IMR-90 (cell line): ENCODE results near the gene PABPC1L. TPM values are rescaled to one million over a fixed set of nuclear protein-coding genes. Genes with fewer than 3 reads are reported as not detected.
A peak's percentile ranks its signal among the peaks of the same experiment; 100 is the strongest.

ENCODE experiments used
- ATAC-seq: fragments of 200-7000 bp; cut with Tn5 transposase; 2 replicates; pipeline ENCODE4 v1.9.1; 2020; ENCODE audit warnings: low read depth, mild to moderate bottlenecking, moderate library complexity
- BruUV-seq: library from RNA; stranded (reverse); fragments of 400-500 nt; replicated peaks from 2 replicates; lab custom pipeline; 2021; lab: Mats Ljungman, UMichigan
- CTCF ChIA-PET: fragments of 300-600 bp; formaldehyde crosslinking; extraction: SDS; loops from one replicate; lab custom pipeline; 2021; ENCODE audit warnings: antibody characterized with exemption; lab: Yijun Ruan, JAX
- POLR2A ChIA-PET: fragments of 300-600 bp; sonication (Branson Sonifier 250); formaldehyde crosslinking; loops from one replicate; lab custom pipeline; 2022; ENCODE audit warnings: antibody characterized with exemption; ENCODE audit not compliant: unreplicated experiment; lab: Charles Lee
- DNase-seq: peaks from one replicate; pipeline ENCODE4 v3.0.0; 2013
- H2AFZ ChIP-seq: replicated peaks from 2 replicates; pipeline ENCODE3; 2013; ENCODE audit warnings: low read length, mild to moderate bottlenecking; ENCODE audit not compliant: poor library complexity
- H2AK5ac ChIP-seq: 2 replicates; pipeline ENCODE4 v1.6.1; 2013; ENCODE audit warnings: low read depth, low read length, inconsistent platforms
- H2AK9ac ChIP-seq: replicated peaks from 2 replicates; pipeline ENCODE3; 2013; ENCODE audit warnings: mild to moderate bottlenecking, low read depth, low read length, moderate library complexity; ENCODE audit not compliant: poor library complexity
- H2BK120ac ChIP-seq: 2 replicates; pipeline ENCODE4 v1.6.1; 2013; ENCODE audit warnings: low read depth, low read length, inconsistent platforms
- H2BK15ac ChIP-seq: 3 replicates; pipeline ENCODE4 v1.6.1; 2013; ENCODE audit warnings: low read depth, low read length, inconsistent platforms
- H2BK20ac ChIP-seq: 2 replicates; pipeline ENCODE4 v1.6.1; 2013; ENCODE audit warnings: low read depth, mild to moderate bottlenecking, inconsistent platforms, low read length, moderate library complexity
- H2BK5ac ChIP-seq: 2 replicates; pipeline ENCODE4 v1.6.1; 2013; ENCODE audit warnings: mild to moderate bottlenecking, low read depth, low read length, inconsistent platforms; ENCODE audit not compliant: poor library complexity, severe bottlenecking
- H3K14ac ChIP-seq: replicated peaks from 2 replicates; pipeline ENCODE4 v1.6.1; 2013; ENCODE audit warnings: low read depth, low read length, inconsistent platforms
- H3K18ac ChIP-seq: 2 replicates; pipeline ENCODE4 v1.6.1; 2013; ENCODE audit warnings: low read depth, low read length, control low read depth
- H3K23ac ChIP-seq: 2 replicates; pipeline ENCODE4 v1.6.1; 2013; ENCODE audit warnings: low read depth, low read length, inconsistent platforms
- H3K27ac ChIP-seq: 2 replicates; pipeline ENCODE4 v1.5.1; 2013; ENCODE audit warnings: mild to moderate bottlenecking, control low read depth, low read length; ENCODE audit not compliant: insufficient read depth
- H3K27me3 ChIP-seq: 2 replicates; pipeline ENCODE4 v1.6.1; 2013; ENCODE audit warnings: low read length; ENCODE audit not compliant: control insufficient read depth, insufficient read depth
- H3K36me3 ChIP-seq: 2 replicates; pipeline ENCODE4 v1.6.1; 2013; ENCODE audit warnings: low read length, mixed read lengths; ENCODE audit not compliant: control insufficient read depth, insufficient read depth
- H3K4ac ChIP-seq: 2 replicates; pipeline ENCODE4 v1.6.1; 2013; ENCODE audit warnings: low read depth, low read length, inconsistent platforms
- H3K4me1 ChIP-seq: 2 replicates; pipeline ENCODE4 v1.6.1; 2013; ENCODE audit warnings: low read length, mixed read lengths; ENCODE audit not compliant: control insufficient read depth, insufficient read depth
- H3K4me2 ChIP-seq: 2 replicates; pipeline ENCODE4 v1.6.1; 2013; ENCODE audit warnings: low read depth, mild to moderate bottlenecking, control low read depth, low read length, moderate library complexity
- H3K4me3 ChIP-seq: 2 replicates; pipeline ENCODE4 v1.5.1; 2013; ENCODE audit warnings: low read depth, mild to moderate bottlenecking, control low read depth, low read length, moderate library complexity; ENCODE audit not compliant: insufficient read depth
- H3K56ac ChIP-seq: 2 replicates; pipeline ENCODE4 v1.6.1; 2013; ENCODE audit warnings: low read length, inconsistent platforms; ENCODE audit not compliant: insufficient read depth; ENCODE audit errors: extremely low read depth
- H3K79me1 ChIP-seq, 2 experiments: 2 replicates each; pipeline ENCODE4 v1.6.1; 2013; ENCODE audit warnings: low read length in 2 of 2, inconsistent platforms in 1 of 2, low read depth in 1 of 2
- H3K9ac ChIP-seq: 2 replicates; pipeline ENCODE4 v1.6.1; 2013; ENCODE audit warnings: low read depth, low read length, control low read depth
- H3K9me1 ChIP-seq: 2 replicates; pipeline ENCODE4 v1.6.1; 2013; ENCODE audit warnings: low read length, inconsistent platforms; ENCODE audit not compliant: insufficient read depth
- H3K9me3 ChIP-seq: 2 replicates; pipeline ENCODE4 v1.6.1; 2013; ENCODE audit warnings: low read length; ENCODE audit not compliant: control insufficient read depth, insufficient read depth
- H4K20me1 ChIP-seq: 2 replicates; pipeline ENCODE4 v1.6.1; 2013; ENCODE audit warnings: low read length, inconsistent platforms; ENCODE audit not compliant: insufficient read depth
- H4K5ac ChIP-seq: 2 replicates; pipeline ENCODE4 v1.6.1; 2013; ENCODE audit warnings: mild to moderate bottlenecking, low read depth, low read length, control low read depth
- H4K8ac ChIP-seq, 2 experiments: 2 replicates each; pipeline ENCODE4 v1.6.1; 2013; ENCODE audit warnings: low read depth in 2 of 2, low read length in 2 of 2, control low read depth in 1 of 2, inconsistent platforms in 1 of 2
- H4K91ac ChIP-seq: 2 replicates; pipeline ENCODE4 v1.6.1; 2013; ENCODE audit warnings: low read depth, low read length, inconsistent platforms; ENCODE audit not compliant: insufficient read depth
- BHLHE40 ChIP-seq: fragments of 150-350 bp; IDR thresholded peaks from 2 replicates; pipeline ENCODE4 v1.6.1; 2016; ENCODE audit warnings: mild to moderate bottlenecking, low read depth, low read length
- CEBPB ChIP-seq: IDR thresholded peaks from 2 replicates; pipeline ENCODE4 v1.6.1; 2012; ENCODE audit warnings: low read depth, low read length, improper control_type of control experiment
- CHD1 ChIP-seq: IDR thresholded peaks from 2 replicates; pipeline ENCODE4 v1.6.1; 2012; ENCODE audit warnings: low read depth, low read length, improper control_type of control experiment
- FOS ChIP-seq: fragments of 150-350 bp; IDR thresholded peaks from 2 replicates; pipeline ENCODE4 v1.6.1; 2016; ENCODE audit warnings: low read depth, low read length
- MAFK ChIP-seq: IDR thresholded peaks from 2 replicates; pipeline ENCODE4 v1.6.1; 2012; ENCODE audit warnings: low read depth, low read length, improper control_type of control experiment
- MAZ ChIP-seq: IDR thresholded peaks from 2 replicates; pipeline ENCODE4 v1.6.1; 2012; ENCODE audit warnings: low read depth, mild to moderate bottlenecking, low read length, improper control_type of control experiment, moderate library complexity, borderline replicate concordance
- MXI1 ChIP-seq: IDR thresholded peaks from 2 replicates; pipeline ENCODE4 v1.6.1; 2012; ENCODE audit warnings: low read depth, mild to moderate bottlenecking, low read length, moderate library complexity, borderline replicate concordance
- NFE2L2 ChIP-seq: fragments of 150-350 bp; IDR thresholded peaks from 2 replicates; pipeline ENCODE4 v1.6.1; 2016; ENCODE audit warnings: low read depth, mild to moderate bottlenecking, low read length
- POLR2A ChIP-seq: IDR thresholded peaks from 2 replicates; pipeline ENCODE4 v1.6.1; 2012; ENCODE audit warnings: mild to moderate bottlenecking, low read depth, low read length
- RAD21 ChIP-seq: IDR thresholded peaks from 2 replicates; pipeline ENCODE4 v1.6.1; 2012; ENCODE audit warnings: low read length, improper control_type of control experiment
- RCOR1 ChIP-seq: IDR thresholded peaks from 2 replicates; pipeline ENCODE4 v1.6.1; 2012; ENCODE audit warnings: mild to moderate bottlenecking, low read length, improper control_type of control experiment; ENCODE audit not compliant: insufficient replicate concordance
- RFX5 ChIP-seq: IDR thresholded peaks from 2 replicates; pipeline ENCODE4 v1.8.0; 2012; ENCODE audit warnings: low read depth, mild to moderate bottlenecking, low read length, moderate library complexity
- SMC3 ChIP-seq: fragments of 150-350 bp; IDR thresholded peaks from 2 replicates; pipeline ENCODE4 v1.6.1; 2016; ENCODE audit warnings: low read depth, mild to moderate bottlenecking, antibody characterized with exemption, low read length, moderate library complexity
- WGBS, 2 experiments: methylation state at CpG; one replicate each; pipeline versions ENCODE4 v1.1.5 to v1.1.7; 2013; ENCODE audit warnings: missing lambda C conversion rate in 2 of 2; ENCODE audit not compliant: insufficient read length in 1 of 2; ENCODE audit errors: extremely low coverage in 2 of 2; 5-methylcytosine and 5-hydroxymethylcytosine counted together
- dilution Hi-C: fragments of 300-500 bp; cut with HindIII; formaldehyde crosslinking; loops from one replicate; pipeline ENCODE4 v1.14.3; 2018; ENCODE audit warnings: low sequenced_read_pairs; ENCODE audit not compliant: unreplicated experiment
- in situ Hi-C: fragments of 300-500 bp; cut with MboI; formaldehyde crosslinking; loops from 3 replicates; pipeline ENCODE4 v1.14.3; 2019; ENCODE audit warnings: low sequenced_read_pairs, inconsistent platforms, mixed read lengths
- intact Hi-C: fragments of 100-400 bp; cut with micrococcal nuclease; formaldehyde crosslinking; loops from 2 replicates; pipeline ENCODE4 v1.10.0; 2022
- polyA plus RNA-seq, 3 experiments: library from polyadenylated mRNA; depleted of rRNA; stranded (reverse); fragments of >200 nt; gene quantifications; 2 replicates each; pipeline ENCODE4 v1.2.3, GENCODE V29; 2012; ENCODE audit warnings: low replicate concordance in 1 of 3
- total RNA-seq: library from RNA; depleted of rRNA; stranded (reverse); fragments of >200 nt; gene quantifications from 2 replicates; pipeline ENCODE4 v1.2.3, GENCODE V29; 2012
- TF ChIP-seq, protein P1 (sequence below): fragments of 150-350 bp; IDR thresholded peaks from 2 replicates; pipeline ENCODE4 v1.6.1; 2017; ENCODE audit warnings: mild to moderate bottlenecking, antibody characterized with exemption, low read length, low read depth
- TF ChIP-seq, protein P2 (sequence below): conservative IDR thresholded peaks from 2 replicates; pipeline ENCODE4 v1.5.1; 2012; ENCODE audit warnings: mild to moderate bottlenecking, low read depth, low read length, improper control_type of control experiment
- TF ChIP-seq, protein P3 (sequence below): fragments of 150-350 bp; IDR thresholded peaks from 2 replicates; pipeline ENCODE4 v1.6.1; 2016; ENCODE audit warnings: low read depth, mild to moderate bottlenecking, low read length, moderate library complexity, borderline replicate concordance

Gene PABPC1L
- total and polyA plus RNA-seq, 2 of the 4 experiments (the other 2 are of a cell fraction): 6.1 to 82.4 TPM

DNA sequence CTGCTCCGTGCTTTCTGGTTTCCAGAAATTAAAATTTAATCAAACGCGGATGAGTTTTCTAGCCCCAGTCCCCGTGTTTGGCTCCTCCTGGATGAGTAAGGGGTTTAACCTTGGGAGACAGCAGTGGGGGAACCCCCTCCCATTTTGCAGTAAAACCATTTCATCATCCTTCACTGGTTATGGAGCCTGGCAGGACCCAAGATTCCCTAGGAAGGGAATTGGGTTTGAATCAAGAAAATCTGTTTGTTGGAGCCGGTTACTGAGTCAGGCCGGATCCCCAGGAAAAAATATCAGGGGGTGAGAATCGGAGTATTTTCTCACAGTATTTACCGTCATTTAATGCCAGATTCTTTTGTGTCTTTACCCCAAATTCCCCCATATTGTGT, 23.6 kb upstream of the PABPC1L start:
- H3K79me1 ChIP-seq: peaks cover 0 to 9% of the 10 kb centered on the region in 2 experiments; a peak in 2 of 4 replicates
- intact Hi-C loops (loop anchor here (10.0 kb wide), 1 partner anchor 671 kb away; the partner anchor contains the start of gene OSER1), in situ Hi-C loops (no loop called here), dilution Hi-C loops (no loop called here)
- ATAC-seq (no peak), DNase-seq (no peak)
- H3K14ac ChIP-seq: peak overlapping the region; percentile 82
- peak overlapping the region; percentile 100 for H3K4me2 ChIP-seq
- H3K4ac ChIP-seq: peak overlapping the region; percentile 80
- H4K5ac ChIP-seq: no peak overlapping the region
- H3K4me1 ChIP-seq: peaks cover 2% of the 10 kb centered on the region
- no peaks in the 10 kb centered on the region for H3K36me3 ChIP-seq
- peak overlapping the region; percentile 79 for H3K4me3 ChIP-seq
- BruUV-seq: no TSS peak
- ChIA-PET CTCF (no interaction called here), POLR2A (interaction anchor here (0.5 kb wide), 1 partner anchor 23 kb away, joined by 3 read pairs; no protein-coding TSS in a partner anchor)
- WGBS, 2 experiments: no CpG with 5 or more reads among the region's 8 CpGs
- no peak overlapping the region for H2BK120ac ChIP-seq
- H3K27ac ChIP-seq: peak overlapping the region; percentile 95
- peak overlapping the region; percentile 99 for H2AK9ac ChIP-seq
- H2AK5ac ChIP-seq: peak overlapping the region; percentile 77
- no peaks in the 10 kb centered on the region for H3K9me3 ChIP-seq
- peak overlapping the region; percentile 87 for H3K56ac ChIP-seq
- H4K91ac ChIP-seq: peak overlapping the region; percentile 60
- H3K18ac ChIP-seq: no peak overlapping the region
- peak overlapping the region; percentile 87 to 93 for H4K8ac ChIP-seq
- H3K9me1 ChIP-seq: no peaks in the 10 kb centered on the region
- peak overlapping the region; percentile 49 for H3K23ac ChIP-seq
- no peak overlapping the region for H2BK20ac ChIP-seq
- H2BK5ac ChIP-seq: peak overlapping the region; percentile 82
- no peak overlapping the region for H2BK15ac ChIP-seq
- H2AFZ ChIP-seq: peak overlapping the region; percentile 97
- TF ChIP-seq NFE2L2: no peak
- TF ChIP-seq CHD1: no peak
- TF ChIP-seq MXI1: no peak
- TF ChIP-seq, protein P1, sequence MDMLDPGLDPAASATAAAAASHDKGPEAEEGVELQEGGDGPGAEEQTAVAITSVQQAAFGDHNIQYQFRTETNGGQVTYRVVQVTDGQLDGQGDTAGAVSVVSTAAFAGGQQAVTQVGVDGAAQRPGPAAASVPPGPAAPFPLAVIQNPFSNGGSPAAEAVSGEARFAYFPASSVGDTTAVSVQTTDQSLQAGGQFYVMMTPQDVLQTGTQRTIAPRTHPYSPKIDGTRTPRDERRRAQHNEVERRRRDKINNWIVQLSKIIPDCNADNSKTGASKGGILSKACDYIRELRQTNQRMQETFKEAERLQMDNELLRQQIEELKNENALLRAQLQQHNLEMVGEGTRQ: no peak
- no peak for TF ChIP-seq RCOR1
- TF ChIP-seq FOS: no peak
- TF ChIP-seq RAD21: no peak
- no peak for TF ChIP-seq CEBPB
- no peak for TF ChIP-seq MAZ
- TF ChIP-seq SMC3: no peak
- TF ChIP-seq, protein P2, sequence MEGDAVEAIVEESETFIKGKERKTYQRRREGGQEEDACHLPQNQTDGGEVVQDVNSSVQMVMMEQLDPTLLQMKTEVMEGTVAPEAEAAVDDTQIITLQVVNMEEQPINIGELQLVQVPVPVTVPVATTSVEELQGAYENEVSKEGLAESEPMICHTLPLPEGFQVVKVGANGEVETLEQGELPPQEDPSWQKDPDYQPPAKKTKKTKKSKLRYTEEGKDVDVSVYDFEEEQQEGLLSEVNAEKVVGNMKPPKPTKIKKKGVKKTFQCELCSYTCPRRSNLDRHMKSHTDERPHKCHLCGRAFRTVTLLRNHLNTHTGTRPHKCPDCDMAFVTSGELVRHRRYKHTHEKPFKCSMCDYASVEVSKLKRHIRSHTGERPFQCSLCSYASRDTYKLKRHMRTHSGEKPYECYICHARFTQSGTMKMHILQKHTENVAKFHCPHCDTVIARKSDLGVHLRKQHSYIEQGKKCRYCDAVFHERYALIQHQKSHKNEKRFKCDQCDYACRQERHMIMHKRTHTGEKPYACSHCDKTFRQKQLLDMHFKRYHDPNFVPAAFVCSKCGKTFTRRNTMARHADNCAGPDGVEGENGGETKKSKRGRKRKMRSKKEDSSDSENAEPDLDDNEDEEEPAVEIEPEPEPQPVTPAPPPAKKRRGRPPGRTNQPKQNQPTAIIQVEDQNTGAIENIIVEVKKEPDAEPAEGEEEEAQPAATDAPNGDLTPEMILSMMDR: no peak
- TF ChIP-seq RFX5: no peak
- no peak for TF ChIP-seq BHLHE40
- TF ChIP-seq POLR2A: no peak
- TF ChIP-seq MAFK: no peak
- TF ChIP-seq, protein P3, sequence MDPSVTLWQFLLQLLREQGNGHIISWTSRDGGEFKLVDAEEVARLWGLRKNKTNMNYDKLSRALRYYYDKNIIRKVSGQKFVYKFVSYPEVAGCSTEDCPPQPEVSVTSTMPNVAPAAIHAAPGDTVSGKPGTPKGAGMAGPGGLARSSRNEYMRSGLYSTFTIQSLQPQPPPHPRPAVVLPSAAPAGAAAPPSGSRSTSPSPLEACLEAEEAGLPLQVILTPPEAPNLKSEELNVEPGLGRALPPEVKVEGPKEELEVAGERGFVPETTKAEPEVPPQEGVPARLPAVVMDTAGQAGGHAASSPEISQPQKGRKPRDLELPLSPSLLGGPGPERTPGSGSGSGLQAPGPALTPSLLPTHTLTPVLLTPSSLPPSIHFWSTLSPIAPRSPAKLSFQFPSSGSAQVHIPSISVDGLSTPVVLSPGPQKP: no peak
- peaks cover 53% of the 10 kb centered on the region for H4K20me1 ChIP-seq
- H3K9ac ChIP-seq: peak overlapping the region; percentile 92
- H3K27me3 ChIP-seq: no peaks in the 10 kb centered on the region
